Measurements from ENCODE around the gene ASB6. TPM values are rescaled to one million over a fixed set of nuclear protein-coding genes. Genes with fewer than 3 reads are reported as not detected.

The ASB6 gene
- polyA plus RNA-seq, 2 of the 4 experiments (the other 2 are of a cell fraction): 9.2 to 17.3 TPM

DNA sequence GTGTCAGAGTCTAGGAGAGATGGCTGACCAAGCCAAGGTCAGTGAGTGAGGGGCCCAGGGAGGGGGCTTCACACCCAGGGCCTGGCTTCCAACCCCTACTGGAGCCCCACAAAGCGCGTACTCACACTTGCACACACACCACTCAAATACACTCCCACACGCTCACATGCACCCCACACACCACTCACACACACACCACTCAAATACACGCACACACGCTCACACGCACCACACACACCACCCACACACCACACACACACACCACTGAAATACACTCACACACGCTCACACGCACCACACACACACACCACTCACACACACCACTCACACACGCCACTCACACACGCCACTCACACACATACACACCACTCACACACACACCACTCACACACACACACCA, 5.7 kb upstream of the ASB6 start:
- CTCF ChIA-PET: interaction anchor here (11.2 kb wide), 1 partner anchor 138 kb away, joined by 251 read pairs; no protein-coding TSS in a partner anchor
- no peak overlapping the region for H3K4me3 ChIP-seq
- H3K9me3 ChIP-seq: no peaks in the 10 kb centered on the region
- peaks cover 10% of the 10 kb centered on the region; the same call in 1 of the 3 replicates for H3K4me1 ChIP-seq
- no peak for ATAC-seq
- no peak overlapping the region for H3K27ac ChIP-seq
- FAIRE-seq: no peak
- H3K4me2 ChIP-seq: no peak overlapping the region
- no peak for TF ChIP-seq NPAS2 (CRISPR knock-in tag; IDR thresholded peaks at IDR 0.05; ENCODE audit: borderline replicate concordance)
- no peak for TF ChIP-seq CEBPB (IDR thresholded peaks at IDR 0.05)
- TF ChIP-seq KDM1A (IDR thresholded peaks at IDR 0.05; ENCODE audit: low read depth): no peak
- TF ChIP-seq CHD2 (IDR thresholded peaks at IDR 0.05; ENCODE audit: low read length, partially characterized antibody): no peak
- no peak for TF ChIP-seq CBX2 (IDR thresholded peaks at IDR 0.05; ENCODE audit: borderline replicate concordance, low read depth)
- TF ChIP-seq RAD21 (conservative IDR thresholded peaks at IDR 0.05 in 1 of 2, IDR thresholded peaks at IDR 0.05 in 1 of 2): no peak
- TF ChIP-seq TP53 (CRISPR knock-in tag; IDR thresholded peaks at IDR 0.05): no peak
- TF ChIP-seq SMC3 (IDR thresholded peaks at IDR 0.05): no peak
- no peak for TF ChIP-seq BHLHE40 (IDR thresholded peaks at IDR 0.05; ENCODE audit: low read depth, low read length)
- TF ChIP-seq KDM5A (IDR thresholded peaks at IDR 0.05): no peak
- TF ChIP-seq CBX8 (IDR thresholded peaks at IDR 0.05): no peak
- no peak for TF ChIP-seq RARB (CRISPR knock-in tag; IDR thresholded peaks at IDR 0.05)
- no peak for TF ChIP-seq ESRRA (IDR thresholded peaks at IDR 0.05; ENCODE audit: borderline replicate concordance, low read length)
- TF ChIP-seq FOXS1 (CRISPR knock-in tag; IDR thresholded peaks at IDR 0.05): no peak
- no peak for TF ChIP-seq NFE2L2 (conservative IDR thresholded peaks at IDR 0.05; ENCODE audit: low read length)
- TF ChIP-seq SREBF2 (IDR thresholded peaks at IDR 0.05): no peak
- TF ChIP-seq PHF8 (IDR thresholded peaks at IDR 0.05; ENCODE audit: borderline replicate concordance, low read depth): no peak
- TF ChIP-seq E2F6 (IDR thresholded peaks at IDR 0.05; ENCODE audit: borderline replicate concordance, low read depth): no peak
- TF ChIP-seq, protein P1, sequence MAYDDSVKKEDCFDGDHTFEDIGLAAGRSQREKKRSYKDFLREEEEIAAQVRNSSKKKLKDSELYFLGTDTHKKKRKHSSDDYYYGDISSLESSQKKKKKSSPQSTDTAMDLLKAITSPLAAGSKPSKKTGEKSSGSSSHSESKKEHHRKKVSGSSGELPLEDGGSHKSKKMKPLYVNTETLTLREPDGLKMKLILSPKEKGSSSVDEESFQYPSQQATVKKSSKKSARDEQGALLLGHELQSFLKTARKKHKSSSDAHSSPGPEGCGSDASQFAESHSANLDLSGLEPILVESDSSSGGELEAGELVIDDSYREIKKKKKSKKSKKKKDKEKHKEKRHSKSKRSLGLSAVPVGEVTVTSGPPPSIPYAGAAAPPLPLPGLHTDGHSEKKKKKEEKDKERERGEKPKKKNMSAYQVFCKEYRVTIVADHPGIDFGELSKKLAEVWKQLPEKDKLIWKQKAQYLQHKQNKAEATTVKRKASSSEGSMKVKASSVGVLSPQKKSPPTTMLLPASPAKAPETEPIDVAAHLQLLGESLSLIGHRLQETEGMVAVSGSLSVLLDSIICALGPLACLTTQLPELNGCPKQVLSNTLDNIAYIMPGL (CRISPR knock-in tag; IDR thresholded peaks at IDR 0.05; ENCODE audit: borderline replicate concordance): no peak
- DNase-seq (ENCODE audit: low read depth in 1 of 2, low spot score in 1 of 2): no peak
- 89% methylated on average over 10 of the region's 10 CpGs for WGBS (ENCODE audit: missing lambda C conversion rate)
- POLR2A ChIA-PET: no interaction called here

- ATAC-seq: no peak
- H3K4me1 ChIP-seq: peaks cover 12% of the 10 kb centered on the region; the same call in 1 of the 3 replicates
- no peak for FAIRE-seq
- TF ChIP-seq KDM1A (IDR thresholded peaks at IDR 0.05; ENCODE audit: low read depth) (no peak), TP53 (CRISPR knock-in tag; IDR thresholded peaks at IDR 0.05) (no peak), ELK1 (IDR thresholded peaks at IDR 0.05; ENCODE audit: low read depth, low read length) (no peak), RCOR1 (IDR thresholded peaks at IDR 0.05; ENCODE audit: low read depth, low read length) (no peak), JUNB (IDR thresholded peaks at IDR 0.05) (no peak), ATOH8 (CRISPR knock-in tag; IDR thresholded peaks at IDR 0.05; ENCODE audit: low read depth) (no peak), HDAC2 (IDR thresholded peaks at IDR 0.05) (no peak), JUN (IDR thresholded peaks at IDR 0.05) (no peak), HEYL (CRISPR knock-in tag; IDR thresholded peaks at IDR 0.05) (no peak)
- TF ChIP-seq, protein P2, sequence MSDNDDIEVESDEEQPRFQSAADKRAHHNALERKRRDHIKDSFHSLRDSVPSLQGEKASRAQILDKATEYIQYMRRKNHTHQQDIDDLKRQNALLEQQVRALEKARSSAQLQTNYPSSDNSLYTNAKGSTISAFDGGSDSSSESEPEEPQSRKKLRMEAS (IDR thresholded peaks at IDR 0.05): no peak
- TF ChIP-seq, protein P1 (CRISPR knock-in tag; IDR thresholded peaks at IDR 0.05; ENCODE audit: borderline replicate concordance): no peak
- no peaks in the 10 kb centered on the region for H3K9me3 ChIP-seq
- 89% methylated on average over 7 of the region's 7 CpGs for WGBS (ENCODE audit: missing lambda C conversion rate)
- ChIA-PET POLR2A (interaction anchor here (0.6 kb wide), 1 partner anchor 10 kb away, joined by 3 read pairs; no protein-coding TSS in a partner anchor), CTCF (interaction anchor here (0.8 to 11.2 kb wide), 6 partner anchors 9 to 504 kb away, joined by 3 to 251 read pairs (median 10); no protein-coding TSS in a partner anchor)
- H3K4me2 ChIP-seq: no peak overlapping the region
- H3K27ac ChIP-seq: no peak overlapping the region
- no peak overlapping the region for H3K4me3 ChIP-seq
- DNase-seq (ENCODE audit: low read depth in 1 of 2, low spot score in 1 of 2): no peak
Observed at GRCh38 chr9:129646654-129647053, 4.7 kb upstream of the ASB6 start.
